ENCODE results near the gene GYG1. TPM values are rescaled to one million over a fixed set of nuclear protein-coding genes. Genes with fewer than 3 reads are reported as not detected.

The GYG1 gene
- total and polyA plus RNA-seq, 2 of the 8 experiments (the other 6 are each of a cell fraction or from before 2014, with no cell fraction given), result 19.4 to 34.2 TPM

- H2BK120ac ChIP-seq (replicated peaks; ENCODE audit: low read depth, low read length), result no peak overlapping the region
- CTCF ChIA-PET (ENCODE audit: partially characterized antibody), result interaction anchor here (0.7 to 3.9 kb wide), 5 partner anchors 19 to 99 kb away, joined by 3 to 25 read pairs (median 6); no protein-coding TSS in a partner anchor
- H3K14ac ChIP-seq (ENCODE audit: insufficient read length), result no peak overlapping the region
Observed at GRCh38 chr3:149020839-149021252, 29.5 kb downstream of the GYG1 start.

More at GRCh38 chr3:149020839-149021252, 29.5 kb downstream of the GYG1 start:
- Histone ChIP-seq H4K20me1 (replicated peaks in 1 of 2; ENCODE audit: control insufficient read depth in 1 of 2, insufficient read depth in 2 of 2, low read length in 2 of 2) (no peaks in the 10 kb centered on the region), H2BK15ac (ENCODE audit: low read length) (no peak overlapping the region), H3K4me1 (replicated peaks in 1 of 4; ENCODE audit: control insufficient read depth in 3 of 4, insufficient read depth in 4 of 4, low read length in 3 of 4) (peaks cover 2 to 20% (median 15%) of the 10 kb centered on the region in 4 experiments), H3K27ac (ENCODE audit: low read depth, low read length) (peak overlapping the region; percentile 27; the same call in 1 of the 2 replicates), H3K79me2 (ENCODE audit: control insufficient read depth in 1 of 2, insufficient read depth in 2 of 2, low read length in 2 of 2) (no peaks in the 10 kb centered on the region), H3K23me2 (ENCODE audit: low read depth, low read length) (no peaks in the 10 kb centered on the region), H3K27me3 (replicated peaks in 1 of 4; ENCODE audit: control insufficient read depth in 3 of 4, extremely low read depth in 1 of 4, insufficient read depth in 3 of 4, low read length in 3 of 4) (no peaks in the 10 kb centered on the region), H3K36me3 (ENCODE audit: control insufficient read depth in 2 of 4, insufficient read depth in 4 of 4, low read length in 3 of 4) (peaks cover 0 to 35% (median 13%) of the 10 kb centered on the region in 4 experiments; a peak in 4 of 8 replicates), H2AFZ (ENCODE audit: low read length) (no peak overlapping the region), H4K91ac (replicated peaks; ENCODE audit: insufficient read length, low read length) (peak overlapping the region; percentile 86), H2BK5ac (ENCODE audit: low read depth, low read length) (0 out of 2 replicates have a peak overlapping the region, but pooled peaks have one; percentile 28), H3K56ac (replicated peaks; ENCODE audit: insufficient read length, low read depth, low read length) (no peak overlapping the region), H3K4me2 (ENCODE audit: insufficient read depth in 1 of 2, low read depth in 2 of 2, low read length in 2 of 2) (peak overlapping the region; percentile 37 to 47), H3K4ac (replicated peaks; ENCODE audit: insufficient read length, low read depth, low read length) (no peak overlapping the region), H4K5ac (ENCODE audit: insufficient read length, low read depth, low read length) (no peak overlapping the region), H3K79me1 (ENCODE audit: low read depth, low read length) (peaks cover 2% of the 10 kb centered on the region; the same call in 1 of the 2 replicates), H2BK20ac (ENCODE audit: low read length) (no peak overlapping the region), H3K9me3 (ENCODE audit: insufficient read depth in 2 of 2, low read depth in 1 of 2, low read length in 1 of 2) (peaks cover 17 to 20% of the 10 kb centered on the region in 2 experiments), H3K9ac (replicated peaks in 1 of 4; ENCODE audit: extremely low read depth in 1 of 4, low read depth in 3 of 4, low read length in 3 of 4) (no peak overlapping the region), H3K23ac (ENCODE audit: insufficient read length) (no peak overlapping the region), H2AK5ac (ENCODE audit: low read depth, low read length) (no peak overlapping the region), H3K18ac (ENCODE audit: extremely low read depth, low read length) (no peak overlapping the region), H2BK12ac (ENCODE audit: low read depth, low read length) (no peak overlapping the region; the same call in 1 of the 2 replicates), H3K4me3 (ENCODE audit: extremely low read depth in 1 of 4, insufficient read depth in 2 of 4, low read depth in 3 of 4, low read length in 4 of 4) (peak overlapping the region in 2 of 4 experiments; percentile 13 to 19; a peak in 2 of 8 replicates), H4K8ac (ENCODE audit: extremely low read depth, insufficient read depth, low read length) (no peak overlapping the region)
- POLR2A ChIA-PET (ENCODE audit: partially characterized antibody), result interaction anchor here (0.6 to 1.5 kb wide), 4 partner anchors 12 to 458 kb away, joined by 3 to 7 read pairs (median 4); partner anchors contain the start of gene GYG1
- no peak for FAIRE-seq
- TF ChIP-seq TEAD4 (IDR thresholded peaks at IDR 0.05; ENCODE audit: low read depth, low read length) (peak; percentile 37; the same call in 1 of the 2 replicates), NANOG (IDR thresholded peaks at IDR 0.05; ENCODE audit: insufficient read depth, low read depth, low read length, poor library complexity, severe bottlenecking) (no peak)
- DNase-seq (ENCODE audit: low read depth in 1 of 2, low spot score in 2 of 2), result no peak
- WGBS, 2 experiments (ENCODE audit: extremely low coverage in 1 of 2, insufficient coverage in 1 of 2, insufficient read length in 1 of 2, insufficient replicate concordance in 2 of 2, low coverage in 1 of 2, low lambda C conversion rate in 2 of 2, missing lambda C conversion rate in 1 of 2), result 62% methylated on average over 4 of the region's 4 CpGs; no CpG with 5 or more reads in 1 of the 2 experiments
